LNCaP clone FGC (cell line): ENCODE data around the gene SLC6A14.

ENCODE experiments used
- DNase-seq: peaks from one replicate; pipeline ENCODE4 v3.0.0-alpha.2; 2011; ENCODE audit warnings: low read depth
- H3K4me3 ChIP-seq: 2 replicates; pipeline ENCODE4 v1.5.1; 2011; ENCODE audit warnings: mild to moderate bottlenecking, low read depth, low read length, control low read depth
- CTCF ChIP-seq: IDR thresholded peaks from 2 replicates; pipeline ENCODE4 v1.5.1; 2012; ENCODE audit warnings: mild to moderate bottlenecking; ENCODE audit not compliant: control insufficient read depth, insufficient read depth; ENCODE audit errors: extremely low read depth

Gene SLC6A14

GRCh38 chrX:116417968-116418367, 18.4 kb upstream of the SLC6A14 start:
- H3K4me3 ChIP-seq: no peak overlapping the region
- no peak for TF ChIP-seq CTCF
- no peak for DNase-seq

DNA sequence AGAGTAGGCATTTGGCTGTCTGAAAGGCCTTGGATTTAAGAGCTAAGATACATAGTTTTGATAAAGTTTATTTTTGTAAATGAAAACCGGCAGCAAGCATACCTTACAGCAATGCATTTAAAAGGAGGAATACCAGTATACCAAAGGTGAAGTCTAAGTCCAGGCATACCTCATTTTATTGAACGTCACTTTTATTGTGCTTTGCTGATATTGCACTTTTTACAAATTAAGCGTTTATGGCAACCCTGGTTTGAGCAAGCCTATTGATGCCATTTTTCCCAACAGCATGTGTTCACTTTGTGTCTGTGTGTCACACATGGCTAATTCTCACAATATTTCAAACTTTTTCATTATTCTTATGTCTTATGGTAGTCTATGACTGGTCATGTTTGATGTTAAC, 8.4 kb upstream of the SLC6A14 start:
- no peak overlapping the region for H3K4me3 ChIP-seq
- no peak for TF ChIP-seq CTCF
- no peak for DNase-seq

- no peak for DNase-seq
- no peak for TF ChIP-seq CTCF
- H3K4me3 ChIP-seq: no peak overlapping the region
Observed at GRCh38 chrX:116435597-116435996, 809 bp upstream of the SLC6A14 start.

- TF ChIP-seq CTCF: no peak
- no peak for DNase-seq
Observed at GRCh38 chrX:116449156-116449555, 12.8 kb downstream of the SLC6A14 start.

GRCh38 chrX:116462822-116463221, 26.4 kb downstream of the SLC6A14 start, which contains the start of gene CT83:
Gene CT83, minus strand, starts transcription at chrX:116462976. Its CDS starts 120 bp downstream, at chrX:116462856.
- H3K4me3 ChIP-seq: no peak within 1 kb of the TSS
- no peak for TF ChIP-seq CTCF
- no peak for DNase-seq

More at GRCh38 chrX:116449156-116449555, 12.8 kb downstream of the SLC6A14 start:
- H3K4me3 ChIP-seq: no peak overlapping the region

- DNase-seq: no peak
- TF ChIP-seq CTCF: no peak
- no peak overlapping the region for H3K4me3 ChIP-seq
Observed at GRCh38 chrX:116480059-116480458, 43.7 kb downstream of the SLC6A14 start.

GRCh38 chrX:116490104-116490503, 53.7 kb downstream of the SLC6A14 start:
- no peak overlapping the region for H3K4me3 ChIP-seq
- DNase-seq: no peak
- 0 out of 2 replicates have a peak, but pooled peaks have one; percentile 21 for TF ChIP-seq CTCF
